HTR-8/SVneo (cell line): ENCODE results near the gene ONECUT3.
A peak's percentile ranks its signal among the peaks of the same experiment; 100 is the strongest.

Experiments
- DNase-seq: peaks from one replicate; pipeline ENCODE4 v3.0.0; 2011; ENCODE audit warnings: low spot score, mixed read lengths; ENCODE audit not compliant: insufficient read length
- FAIRE-seq: peaks from 2 replicates; lab custom pipeline; 2011; peaks lifted over from hg19 to GRCh38; lab: Jason Lieb, UNC

Gene ONECUT3

DNA sequence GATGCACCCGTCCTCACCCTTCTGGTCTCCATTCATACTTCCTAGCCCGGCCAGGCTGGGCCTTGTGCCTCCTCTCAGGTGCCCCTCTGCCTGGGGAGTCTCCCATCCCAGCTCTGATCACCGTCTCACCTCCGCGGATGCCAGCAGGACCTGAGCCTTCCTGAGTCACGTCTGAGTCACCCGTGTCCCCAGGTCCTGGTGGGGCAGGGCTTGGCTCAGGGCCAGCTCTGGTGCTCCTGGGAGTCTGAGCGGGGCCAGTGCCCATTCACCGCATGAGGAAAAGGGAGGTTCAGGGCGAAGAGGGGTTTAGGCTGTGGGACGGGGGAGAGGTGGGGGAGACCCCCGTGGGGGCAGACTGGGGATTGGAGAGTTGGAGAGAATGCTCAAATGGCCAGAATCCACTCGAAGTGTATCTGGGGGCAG, 58.2 kb downstream of the ONECUT3 start:
- DNase-seq (peak; percentile 70), FAIRE-seq (peak; percentile 79)

DNA sequence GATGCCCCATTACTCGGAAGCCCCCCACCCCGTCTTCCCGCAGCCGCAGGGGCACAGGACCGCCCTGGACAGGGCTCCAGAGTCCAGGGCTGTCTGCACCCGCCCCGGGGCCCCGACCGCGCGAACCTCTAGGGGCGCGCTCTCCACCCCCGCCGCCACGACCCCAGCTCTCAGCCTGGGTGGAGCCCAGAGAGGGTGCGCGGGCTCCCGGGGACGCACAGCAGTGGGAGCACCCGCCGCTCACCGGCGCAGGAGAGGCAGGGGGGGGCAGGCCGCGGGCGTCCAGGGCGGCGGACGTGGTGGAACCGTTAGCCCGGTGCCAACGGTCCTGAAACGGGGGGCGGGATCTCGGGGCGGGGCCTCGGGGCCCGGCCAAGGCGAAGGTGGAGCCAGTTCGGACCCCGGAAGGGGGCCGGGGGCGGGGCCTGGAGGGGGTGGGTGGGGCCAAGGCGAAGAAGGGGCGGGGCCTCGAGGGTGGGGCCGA, 58.7 kb downstream of the ONECUT3 start, which contains the start of gene ATP8B3:
ATP8B3 (minus strand) TSS at position 335 of the 484 bp plus-strand sequence. CDS start 540 bp downstream, outside the sequence.
- DNase-seq, result no peak

DNA sequence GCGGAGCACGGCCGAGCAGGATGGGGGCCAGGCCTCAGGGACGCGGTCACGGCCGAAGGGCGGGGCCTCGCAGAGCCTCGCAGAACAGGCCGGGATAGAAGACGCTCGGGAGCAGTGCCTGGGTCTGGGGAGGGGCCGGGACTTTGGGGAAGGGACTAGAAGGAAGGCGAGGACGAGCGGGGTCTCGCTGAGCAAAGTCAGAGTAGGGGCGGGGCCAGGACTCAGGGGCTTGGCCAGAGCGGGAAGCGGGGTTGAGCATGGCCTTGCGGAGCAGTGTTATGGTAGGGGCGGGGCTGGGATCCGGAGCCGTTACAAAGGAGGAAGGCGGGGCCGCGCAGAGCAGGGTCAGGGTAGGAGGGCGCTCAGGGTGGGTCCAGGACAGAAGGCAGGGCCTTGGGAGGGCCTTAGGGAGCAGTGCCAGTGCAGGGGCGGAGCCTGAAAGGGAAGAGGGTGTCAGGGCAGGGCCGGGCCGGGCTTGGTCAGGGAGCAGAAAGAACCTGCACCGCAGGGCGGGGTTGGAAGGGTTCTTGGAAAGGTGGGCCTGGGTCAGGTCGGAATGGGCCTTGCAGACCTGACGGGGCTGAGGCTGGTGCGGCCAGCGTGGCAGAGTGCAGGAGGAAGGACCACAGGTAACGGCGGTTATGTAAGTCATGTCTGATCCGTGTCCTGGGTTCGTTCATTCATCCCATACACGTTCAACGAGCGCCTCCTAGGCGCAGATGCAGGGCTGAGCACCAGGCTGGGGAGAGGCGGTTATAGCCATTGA, 59.3 kb downstream of the ONECUT3 start:
- peak; percentile 95 for DNase-seq
- FAIRE-seq, result peak; percentile 74

More for the DNA sequence above, 58.7 kb downstream of the ONECUT3 start, which contains the start of gene ATP8B3:
- FAIRE-seq, result no peak

DNA sequence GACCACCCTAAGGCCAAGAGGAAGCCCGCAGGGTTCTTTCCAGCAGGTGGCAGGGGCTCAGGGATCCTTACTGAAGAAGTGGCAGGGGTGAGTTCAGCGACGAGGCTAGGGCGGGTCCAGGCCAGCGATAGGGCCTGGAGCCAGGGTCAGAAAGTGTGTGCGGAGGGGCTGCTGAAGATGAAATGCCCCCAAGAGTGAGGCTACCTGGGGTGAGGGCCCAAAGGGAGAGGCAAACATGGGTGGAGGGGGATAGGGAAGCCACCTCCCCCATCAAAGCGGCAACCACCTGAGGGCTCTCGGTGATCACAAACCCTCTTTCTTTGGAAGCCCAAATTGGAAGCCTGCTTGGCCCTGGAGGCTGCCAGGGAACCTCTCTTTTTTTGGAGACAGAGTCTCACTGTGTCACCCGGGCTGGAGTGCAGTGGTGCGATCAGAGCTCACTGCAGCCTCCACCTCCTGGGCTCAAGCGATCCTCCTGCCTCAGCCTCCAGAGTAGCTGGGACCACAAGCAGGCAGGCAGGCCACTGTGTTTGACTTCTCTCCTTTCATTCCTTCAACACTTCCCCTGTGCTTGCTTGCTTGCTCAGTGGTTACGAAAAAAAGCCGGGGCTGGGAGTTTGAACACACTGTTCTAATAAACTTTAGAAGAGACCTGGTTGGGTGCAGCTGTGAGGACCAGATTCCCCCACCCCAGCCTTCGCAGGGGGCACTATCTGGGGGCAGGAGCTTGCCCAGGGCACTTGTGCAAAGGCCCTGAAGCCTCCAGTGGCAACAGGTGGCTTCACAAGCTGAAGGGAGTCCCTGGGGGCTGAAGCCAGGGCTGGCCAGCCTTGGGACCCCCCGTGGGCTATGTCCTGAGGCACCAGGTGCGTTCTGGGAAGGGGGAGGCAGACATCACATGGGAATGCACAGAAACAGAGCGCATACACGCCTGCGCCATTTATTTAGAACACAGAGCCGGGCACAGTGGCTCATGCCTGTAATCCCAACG, 60.2 kb downstream of the ONECUT3 start:
- FAIRE-seq, result no peak
- no peak for DNase-seq

DNA sequence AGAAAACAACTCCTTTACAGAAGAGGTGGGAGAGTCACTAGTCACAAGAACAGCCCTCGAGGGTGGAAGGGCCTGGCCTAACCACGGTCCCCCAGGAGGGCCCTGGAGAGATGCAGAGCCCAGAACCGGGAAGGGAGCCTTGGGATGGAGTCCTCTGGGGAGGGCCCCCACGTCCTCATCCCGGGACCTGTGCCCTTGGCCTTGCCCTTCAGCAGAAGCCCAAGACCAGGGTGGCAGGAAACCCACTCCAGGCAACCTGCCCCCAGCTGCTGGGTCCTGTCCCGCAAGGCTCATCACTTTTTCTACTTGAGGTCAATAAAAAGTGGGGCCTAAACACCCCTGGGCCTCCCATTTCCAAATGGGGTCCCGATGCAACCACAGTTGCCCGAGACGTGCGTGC, 61.1 kb downstream of the ONECUT3 start:
- FAIRE-seq (no peak), DNase-seq (no peak)

DNA sequence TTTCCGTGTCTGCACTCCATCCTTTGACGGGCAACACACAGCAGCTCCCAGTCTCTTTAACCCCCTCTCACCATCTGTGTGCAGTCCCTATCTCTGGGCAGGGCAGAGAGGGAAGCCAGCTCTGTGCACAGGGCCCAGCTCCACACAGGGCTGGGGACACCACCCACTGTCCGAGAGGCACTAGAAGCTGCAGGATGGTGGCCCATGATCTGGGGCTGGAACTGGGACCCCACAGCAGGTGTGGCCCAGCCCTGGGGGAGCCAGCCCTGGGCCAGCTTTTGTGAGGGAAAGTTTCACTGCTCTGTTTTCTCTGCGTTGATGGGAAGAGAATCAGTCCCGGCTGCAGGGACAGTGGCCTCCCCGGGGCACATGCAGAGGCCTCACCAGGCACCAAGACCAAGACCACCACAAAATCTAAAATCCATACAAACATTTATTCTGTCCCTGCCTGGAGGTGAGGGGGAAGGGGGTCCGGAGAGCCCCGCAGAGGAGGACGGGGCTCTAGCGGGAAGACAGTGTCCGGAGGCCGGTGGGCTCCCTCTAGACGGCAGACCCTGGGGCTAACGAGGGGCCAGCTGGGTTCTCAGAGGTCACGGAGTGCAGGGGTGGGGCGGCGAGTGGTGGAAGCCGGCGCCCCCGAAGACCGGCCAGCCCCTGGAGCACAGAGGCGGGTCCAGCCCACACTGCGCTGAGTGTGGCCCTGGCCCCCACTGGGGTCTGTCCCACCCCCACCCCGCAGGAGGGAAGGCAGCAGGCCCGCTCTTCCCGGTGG, 61.7 kb downstream of the ONECUT3 start:
- DNase-seq, result no peak
- no peak for FAIRE-seq

DNA sequence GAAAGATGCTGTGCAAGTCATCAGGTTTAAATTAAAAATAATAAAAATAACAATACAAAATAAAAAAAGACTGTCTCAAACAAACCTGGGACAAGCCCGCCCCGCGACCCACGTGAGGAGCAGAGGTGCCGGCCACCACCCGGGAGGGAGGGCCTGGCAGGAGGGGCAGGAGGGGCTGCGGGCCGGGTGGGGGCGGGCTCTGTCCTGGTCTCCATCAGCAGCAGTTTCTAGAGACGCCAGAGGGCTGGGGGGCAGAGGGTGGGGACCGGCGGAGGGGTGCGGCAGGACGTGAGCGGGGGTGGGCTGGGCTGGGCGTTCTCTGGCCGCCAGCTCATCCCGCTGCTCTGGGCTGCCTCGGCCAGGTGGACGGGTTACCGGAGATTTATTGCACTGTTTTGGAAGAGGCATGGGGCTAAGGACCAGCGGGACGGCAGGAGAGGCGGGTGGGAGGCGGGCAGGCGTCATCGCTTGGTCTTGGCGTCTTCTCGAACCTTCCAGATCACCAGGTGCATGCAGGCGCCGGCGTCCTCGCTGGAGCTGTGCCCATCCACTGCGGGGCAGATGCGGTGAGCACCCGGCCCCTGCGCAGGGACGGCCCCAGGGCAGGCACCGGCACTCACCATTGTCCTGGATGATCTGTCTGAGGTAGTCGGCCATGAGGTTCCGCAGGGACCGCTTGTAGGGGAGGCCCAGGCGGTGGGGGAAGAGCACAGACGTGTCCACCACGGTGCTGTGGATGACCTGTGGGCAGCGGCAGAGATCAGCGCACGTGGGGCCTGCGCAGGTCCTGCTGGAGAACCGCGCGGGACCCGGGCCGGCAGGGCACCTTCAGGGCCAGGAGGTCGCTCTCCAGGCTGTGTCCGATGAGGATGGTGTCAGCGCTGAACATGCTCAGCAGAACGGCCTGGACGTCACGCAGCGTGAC, 62.6 kb downstream of the ONECUT3 start:
- no peak for DNase-seq
- FAIRE-seq, result no peak

GRCh38 chr19:1816530-1817298, 63.4 kb downstream of the ONECUT3 start:
- DNase-seq (no peak), FAIRE-seq (no peak)

GRCh38 chr19:1817553-1818179, 64.4 kb downstream of the ONECUT3 start:
- FAIRE-seq (no peak), DNase-seq (no peak)

DNA sequence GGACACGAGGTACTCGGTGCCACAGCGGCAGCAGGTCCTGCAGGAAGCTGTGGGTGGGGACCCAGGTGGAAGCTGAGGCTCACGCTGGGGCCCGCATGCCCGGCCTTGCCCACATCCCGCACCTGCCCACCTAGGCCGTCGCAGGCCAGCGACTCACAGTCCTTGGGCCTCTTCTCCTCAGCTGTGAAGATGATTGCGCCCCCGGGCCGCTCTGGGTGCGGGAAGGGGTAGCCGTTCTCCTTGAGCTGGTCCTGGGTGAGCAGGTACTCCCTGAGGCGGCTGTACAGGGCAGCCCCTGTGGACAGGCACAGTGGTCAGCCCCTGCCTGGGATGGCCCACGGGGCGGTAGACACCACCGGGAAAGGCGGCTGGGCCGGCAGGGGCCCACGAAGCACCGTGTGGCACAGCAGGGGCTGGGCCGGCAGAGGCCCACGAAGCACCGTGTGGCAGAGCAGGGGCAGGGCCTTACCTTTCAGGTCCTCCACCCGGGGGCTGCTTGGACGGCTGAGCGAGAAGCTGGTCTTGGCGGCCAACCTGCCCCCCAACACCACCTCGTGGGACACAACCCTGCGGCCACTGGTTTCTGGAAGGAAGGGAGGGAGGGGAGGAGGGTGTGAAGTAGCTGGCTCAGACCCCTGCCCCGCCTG, 65.4 kb downstream of the ONECUT3 start:
- DNase-seq, result no peak

GRCh38 chr19:1819341-1820255, 66.3 kb downstream of the ONECUT3 start:
- FAIRE-seq (no peak), DNase-seq (no peak)

More for the DNA sequence above, 65.4 kb downstream of the ONECUT3 start:
- no peak for FAIRE-seq

GRCh38 chr19:1822210-1822609, 68.9 kb downstream of the ONECUT3 start:
- DNase-seq, result no peak
- FAIRE-seq, result no peak

DNA sequence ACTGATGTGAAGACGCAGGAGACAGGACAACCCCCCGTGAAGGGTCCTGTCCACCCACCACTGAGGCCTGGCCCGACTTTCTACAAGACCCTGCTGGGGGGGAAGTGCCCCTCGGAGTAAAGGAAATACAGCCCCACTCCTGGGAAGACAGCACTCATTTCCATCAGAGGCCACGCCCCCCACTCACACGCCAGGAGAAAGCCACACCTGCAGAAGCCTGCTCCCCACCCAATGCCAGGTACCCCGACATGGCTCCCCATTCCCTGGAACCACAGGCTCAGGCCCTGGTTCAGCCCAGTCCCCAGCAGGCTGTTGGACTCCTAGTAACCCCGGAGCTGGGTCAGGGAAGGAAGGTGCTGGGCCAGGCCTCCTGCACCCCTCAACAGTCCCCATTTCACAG, 69.7 kb downstream of the ONECUT3 start:
- FAIRE-seq (no peak), DNase-seq (no peak)

- DNase-seq (no peak), FAIRE-seq (no peak)
Observed at GRCh38 chr19:1823539-1824251, 70.4 kb downstream of the ONECUT3 start.

DNA sequence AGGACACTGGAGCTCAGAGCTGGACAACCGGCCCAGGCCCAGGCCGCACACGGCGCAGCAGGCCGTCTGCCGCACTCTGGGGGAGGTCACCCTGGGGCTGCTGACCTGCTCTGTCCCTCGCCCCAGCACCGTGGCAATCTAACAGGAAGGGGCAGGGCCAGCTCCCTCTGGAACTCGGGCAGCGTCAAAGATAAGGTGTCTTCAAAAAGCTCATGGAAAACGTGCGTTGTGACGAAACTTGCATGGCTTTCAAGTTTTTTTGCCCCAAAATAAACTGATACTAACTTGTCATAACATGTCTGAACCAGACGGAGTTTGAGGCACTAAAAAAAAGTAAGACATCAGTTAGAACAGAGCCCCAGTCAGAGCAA, 70.9 kb downstream of the ONECUT3 start:
- FAIRE-seq (no peak), DNase-seq (no peak)
